Measurements from ENCODE around the gene PSMD12.

DNA sequence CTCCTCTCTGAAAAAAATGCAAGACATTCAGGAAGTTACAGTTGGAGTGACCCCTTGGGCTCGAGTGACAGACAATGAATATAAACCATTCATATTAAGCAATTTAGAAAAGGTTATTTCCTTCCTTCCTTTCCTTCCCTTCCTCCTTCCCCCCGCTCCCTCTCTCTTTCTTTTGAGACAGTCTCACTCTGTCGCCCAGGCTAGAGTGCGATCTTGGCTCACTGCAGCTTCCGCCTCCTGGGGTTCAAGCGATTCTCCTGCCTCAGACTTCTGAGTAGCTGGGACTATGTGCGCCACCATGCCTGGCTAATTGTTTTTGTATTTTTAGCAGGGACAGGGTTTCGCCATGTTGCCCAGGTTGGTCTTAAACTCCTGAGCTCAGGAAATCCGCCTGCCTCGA is 13.2 kb downstream of the PSMD12 start:
- TF ChIP-seq CTCF (IDR thresholded peaks at IDR 0.05; ENCODE audit: low read depth, low read length, poor library complexity, severe bottlenecking) (no peak), EZH2phosphoT487 (IDR thresholded peaks at IDR 0.05; ENCODE audit: borderline replicate concordance, low read length) (no peak)
